C1 segment of cervical spinal cord (tissue), 14 donors: ENCODE results near the gene SIRT7.
"Not testable (repeated sequence)": the region's sequence is repeated elsewhere in the genome, so short reads cannot be mapped to it uniquely, and the experiment has no call there.

ENCODE experiments used
- DNase-seq, 14 donors: peaks; one replicate each; lab custom pipeline; 2025; lab: John Stamatoyannopoulos, UW

The SIRT7 gene

DNA sequence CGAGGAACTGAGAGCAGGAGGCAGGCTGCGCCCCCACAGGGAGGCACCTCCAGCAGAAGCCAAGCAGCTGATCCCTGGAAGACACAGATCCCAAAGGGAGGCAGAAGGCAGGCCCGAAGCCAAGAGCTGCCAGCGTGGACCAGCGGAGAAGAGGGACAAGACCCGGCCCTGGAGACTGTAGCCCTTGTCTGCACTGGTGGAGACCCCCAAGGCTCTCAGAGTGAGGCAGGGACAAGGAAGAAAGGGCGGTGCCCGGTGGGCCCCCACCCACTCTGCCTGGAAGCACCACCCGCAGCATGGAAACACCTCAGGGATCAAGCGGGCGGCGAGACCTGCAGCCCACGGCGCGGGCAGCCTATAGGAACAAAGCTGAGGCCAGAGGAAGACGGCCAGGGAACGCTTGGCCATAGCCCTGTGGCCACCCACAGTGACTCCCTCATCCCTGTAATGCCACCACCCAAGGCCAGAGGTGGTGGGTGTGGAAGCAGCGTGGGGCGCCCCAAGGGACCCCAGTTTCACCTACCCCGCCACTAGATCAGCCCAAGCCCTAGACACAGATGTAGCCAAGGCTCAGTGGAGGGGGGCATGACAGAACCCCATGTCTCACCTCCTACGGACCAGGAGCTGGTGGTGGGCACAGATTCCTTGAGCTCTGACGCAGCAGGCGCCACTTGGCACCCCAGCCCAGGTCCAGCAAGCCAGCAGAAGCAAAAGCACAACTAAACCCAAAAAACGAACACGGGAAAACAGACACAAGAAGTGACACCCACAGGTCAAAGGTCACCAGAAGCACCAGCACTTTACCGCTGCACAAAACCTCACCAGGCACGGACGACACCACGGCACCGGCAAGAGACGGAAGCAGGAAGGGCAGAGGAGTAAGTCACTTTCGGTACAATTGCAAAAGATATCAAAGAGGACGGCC is 2.9 kb upstream of the SIRT7 start:
- no peak for DNase-seq

DNA sequence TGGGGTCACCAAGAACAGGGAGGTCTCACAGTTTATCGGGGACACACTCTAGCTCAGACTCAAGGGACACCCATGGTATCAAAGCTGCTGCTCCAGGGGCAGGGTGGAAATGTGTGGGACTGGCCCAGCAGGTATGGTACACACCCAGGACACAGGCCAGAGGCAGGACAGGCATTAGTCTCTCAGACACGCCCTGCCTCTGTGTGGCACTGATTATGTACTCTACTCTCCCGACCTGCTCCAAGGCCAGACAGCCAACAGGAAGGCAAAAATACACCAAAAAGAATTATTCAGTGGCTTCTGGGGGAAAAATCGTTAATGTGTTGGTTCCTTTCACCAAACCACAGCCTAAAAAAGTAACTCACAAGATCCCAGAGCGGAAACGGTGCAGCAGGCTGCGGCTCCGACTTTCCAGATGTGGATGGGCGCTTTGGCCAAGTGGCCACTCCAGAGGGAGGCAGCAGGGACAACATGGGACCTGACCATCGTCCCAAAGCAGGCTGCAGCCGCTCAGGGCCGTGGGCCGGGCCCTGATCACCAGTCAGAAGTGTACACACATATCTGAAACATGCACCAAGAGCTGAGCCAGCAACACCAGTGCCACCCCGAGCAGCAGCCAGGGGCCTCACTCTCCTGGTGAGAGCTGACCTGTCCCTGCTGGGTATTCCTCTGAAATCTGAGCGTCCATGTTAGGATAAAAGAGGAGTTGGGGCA is 1.0 kb upstream of the SIRT7 start:
- DNase-seq, result no peak

DNA sequence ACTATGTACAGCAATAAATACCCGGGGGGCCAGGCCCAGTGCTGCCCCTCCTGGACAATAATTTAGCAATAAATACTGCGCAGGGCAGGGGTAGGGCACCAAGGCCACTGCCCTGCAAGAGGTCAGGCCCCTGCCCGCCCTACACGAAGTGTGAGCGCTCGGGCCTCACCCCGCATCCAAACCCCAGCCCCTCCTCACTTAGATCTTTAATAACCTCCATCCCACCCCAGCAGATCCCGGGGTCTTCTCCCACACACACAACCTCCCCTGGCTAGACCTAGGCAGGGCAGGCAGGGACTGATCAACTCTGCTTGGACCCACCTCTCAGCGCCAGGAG is 325 bp upstream of the SIRT7 start:
- DNase-seq, result not testable (repeated sequence)

DNA sequence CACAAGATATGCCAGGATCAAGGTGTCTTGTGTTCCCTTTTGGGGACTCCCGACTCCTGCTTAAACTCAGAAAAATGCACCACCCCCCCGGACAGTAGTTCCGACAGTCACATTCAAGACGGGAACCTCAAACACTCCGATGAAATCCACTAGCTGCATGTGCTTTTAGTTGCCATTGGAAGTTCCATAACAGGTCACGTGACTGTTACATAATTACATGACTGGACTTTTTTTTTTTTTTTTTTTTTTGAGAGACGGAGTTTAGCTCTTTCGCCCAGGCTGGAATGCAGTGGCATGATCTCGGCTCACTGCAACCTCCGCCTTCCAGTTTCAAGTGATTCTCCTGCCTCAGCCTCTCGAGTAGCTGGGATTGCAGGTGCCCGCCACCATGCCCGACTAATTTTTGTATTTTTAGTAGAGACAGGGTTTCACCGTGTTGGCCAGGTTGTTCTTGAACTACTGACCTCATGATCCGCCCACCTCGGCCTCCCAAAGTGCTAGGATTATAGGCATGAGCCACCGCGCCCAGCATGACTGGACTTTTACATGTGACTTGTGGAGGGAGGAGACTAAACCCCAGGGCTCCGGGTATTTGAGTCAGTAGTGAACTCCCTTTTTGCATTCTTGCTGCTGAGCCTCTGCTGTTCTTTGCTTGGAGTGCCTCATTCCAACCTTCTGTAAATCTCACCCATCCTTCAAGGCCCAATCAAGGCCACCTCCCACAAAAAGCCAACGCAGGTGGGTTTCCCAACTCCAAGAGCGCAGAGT is 1.6 kb downstream of the SIRT7 start:
- no peak for DNase-seq

DNA sequence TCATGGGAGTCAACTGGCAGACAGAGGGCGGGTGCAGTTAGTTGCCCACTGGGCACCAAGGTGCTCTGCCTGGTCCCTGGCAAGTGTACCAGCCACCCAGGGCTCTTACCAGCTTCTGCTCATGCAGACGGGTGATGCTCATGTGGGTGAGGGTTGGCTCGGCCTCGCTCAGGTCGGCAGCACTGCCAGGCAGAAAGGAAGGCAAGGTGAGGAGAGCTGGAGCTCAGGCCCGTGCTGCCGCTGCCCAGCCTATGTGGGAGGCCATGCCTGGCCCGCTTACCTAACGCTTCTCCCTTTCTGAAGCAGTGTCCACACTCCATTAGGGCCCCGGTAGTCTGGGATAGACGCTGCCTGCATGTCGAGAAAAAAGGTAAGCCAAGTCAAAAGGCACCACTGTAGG is 2.6 kb downstream of the SIRT7 start:
- no peak for DNase-seq

DNA sequence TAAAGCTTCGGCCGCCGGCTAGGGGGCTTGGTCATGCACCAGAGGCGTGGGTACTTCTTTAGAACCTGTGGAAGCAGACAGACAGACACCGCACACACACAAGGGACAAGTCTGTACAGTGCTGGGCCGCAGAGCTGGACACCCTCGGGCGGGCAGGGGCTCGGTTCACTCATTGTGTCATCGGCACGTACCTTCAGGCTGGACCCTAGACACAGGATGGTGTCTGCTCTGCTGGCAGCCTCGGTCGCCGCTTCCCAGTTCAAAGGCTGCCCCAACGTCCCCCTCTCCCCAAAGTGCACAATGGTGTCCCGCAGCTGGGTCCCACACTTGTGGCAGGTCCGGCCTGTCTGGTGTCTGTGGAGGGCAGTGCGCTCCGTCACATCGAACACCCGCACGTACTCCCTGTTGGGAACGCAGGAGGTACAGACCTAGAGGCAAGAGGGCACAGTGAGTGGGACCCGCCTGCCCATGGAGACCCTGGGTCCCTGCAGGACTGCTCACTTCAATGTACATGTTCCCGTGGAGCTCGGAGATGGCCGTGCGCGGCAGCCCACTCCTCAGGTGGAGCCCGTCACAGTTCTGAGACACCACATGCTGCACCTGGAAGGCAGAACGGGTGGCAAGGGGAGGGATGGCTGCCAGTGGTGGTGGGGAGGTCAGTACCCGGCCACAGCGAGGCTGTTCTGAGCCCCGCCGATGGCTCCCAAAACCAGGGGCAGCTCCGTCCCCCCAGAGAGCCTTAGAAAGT is 3.7 kb downstream of the SIRT7 start:
- DNase-seq, result no peak

DNA sequence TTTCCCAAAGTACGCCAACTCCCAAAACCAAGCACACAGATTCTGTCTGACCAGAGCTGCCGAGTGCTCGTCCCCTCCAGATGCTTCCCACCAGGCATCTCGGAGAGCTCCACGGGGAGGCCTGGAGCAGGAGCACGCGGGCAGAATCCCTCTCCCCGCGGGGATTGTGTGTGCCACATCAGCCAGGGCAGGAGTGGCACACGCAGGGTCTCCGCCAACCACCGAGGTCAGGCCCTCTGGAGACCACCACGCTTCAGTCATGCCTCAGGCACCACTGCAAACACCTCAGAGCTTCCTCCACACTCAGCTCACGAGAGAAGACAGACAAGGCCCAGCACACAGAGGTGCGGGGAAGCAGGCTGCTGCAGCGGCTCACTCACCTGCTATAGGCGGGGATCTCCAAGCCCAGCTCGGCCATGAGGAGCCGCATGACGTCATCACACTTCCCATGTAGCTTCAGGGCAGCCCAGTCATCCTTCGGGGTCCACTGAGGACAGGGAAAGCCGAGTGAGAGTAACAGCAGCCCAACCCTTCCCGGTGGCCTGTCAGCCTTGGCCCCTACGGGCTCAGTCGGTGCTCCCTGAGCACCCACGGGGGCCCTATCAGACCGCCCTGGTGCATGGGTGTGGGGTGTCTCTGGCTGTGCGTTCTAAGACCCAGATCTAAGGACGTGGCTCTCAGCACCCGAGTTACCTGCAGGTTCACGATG is 4.4 kb downstream of the SIRT7 start:
- no peak for DNase-seq

DNA sequence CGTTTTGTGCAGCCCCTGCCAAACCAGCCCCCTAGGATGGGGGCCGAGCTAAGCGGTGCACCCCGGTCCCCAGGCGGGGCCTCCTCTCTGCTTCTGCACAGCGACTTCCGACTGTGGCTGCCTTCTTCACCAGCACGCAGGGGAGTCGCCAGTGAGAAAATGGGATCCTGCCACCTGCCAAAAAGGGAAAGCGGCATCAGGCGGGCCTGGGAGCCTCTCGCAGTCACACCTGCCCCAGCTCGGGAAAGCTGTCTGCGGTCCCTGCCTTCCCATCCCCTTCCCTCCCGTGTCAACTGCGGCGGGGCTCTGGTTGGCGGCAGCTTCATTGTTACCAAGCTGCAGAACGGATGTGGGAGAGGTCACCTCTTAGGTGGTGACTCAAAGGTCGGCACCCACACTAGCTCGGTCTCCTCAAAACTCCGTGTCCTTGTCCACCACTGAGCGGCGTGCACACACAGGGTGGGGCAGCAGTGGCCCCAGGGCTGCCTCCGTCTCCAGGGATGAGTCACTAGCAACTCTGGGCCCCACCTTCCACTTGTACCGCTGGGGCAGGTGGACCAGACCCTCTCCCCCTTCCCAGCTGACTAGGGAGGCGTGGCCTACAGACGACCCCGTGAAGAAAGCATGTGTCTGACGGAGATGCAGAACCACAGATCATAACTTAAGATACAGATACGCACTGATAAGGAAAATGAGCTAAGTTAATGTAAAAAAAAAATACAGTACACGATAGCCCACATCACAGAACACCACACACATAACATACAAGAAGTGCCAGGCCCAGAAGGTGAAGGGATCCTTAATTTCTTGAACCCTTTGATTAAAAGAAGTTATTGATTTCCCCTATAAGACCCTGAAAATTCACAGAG is 5.3 kb downstream of the SIRT7 start:
- DNase-seq, result no peak

DNA sequence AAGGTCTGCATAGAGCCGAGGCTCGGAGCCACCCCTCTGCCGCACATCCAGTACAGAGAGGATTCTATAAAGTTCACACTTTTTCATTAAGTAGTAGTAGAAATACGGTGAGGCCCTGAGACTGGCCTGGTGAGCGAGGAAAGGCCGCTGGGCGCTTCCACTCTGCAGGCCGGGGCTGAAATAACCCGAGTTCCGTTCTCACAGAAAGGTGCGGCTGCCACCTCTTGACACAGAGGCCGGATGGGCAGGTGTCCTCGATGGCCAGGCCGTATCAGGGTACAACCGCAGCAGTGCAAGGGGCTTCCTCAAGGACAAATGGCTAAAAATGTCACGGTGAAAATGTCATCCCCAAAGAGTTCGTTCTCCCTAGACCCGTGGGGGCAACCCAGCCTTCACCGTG is 6.0 kb downstream of the SIRT7 start:
- DNase-seq, result no peak

DNA sequence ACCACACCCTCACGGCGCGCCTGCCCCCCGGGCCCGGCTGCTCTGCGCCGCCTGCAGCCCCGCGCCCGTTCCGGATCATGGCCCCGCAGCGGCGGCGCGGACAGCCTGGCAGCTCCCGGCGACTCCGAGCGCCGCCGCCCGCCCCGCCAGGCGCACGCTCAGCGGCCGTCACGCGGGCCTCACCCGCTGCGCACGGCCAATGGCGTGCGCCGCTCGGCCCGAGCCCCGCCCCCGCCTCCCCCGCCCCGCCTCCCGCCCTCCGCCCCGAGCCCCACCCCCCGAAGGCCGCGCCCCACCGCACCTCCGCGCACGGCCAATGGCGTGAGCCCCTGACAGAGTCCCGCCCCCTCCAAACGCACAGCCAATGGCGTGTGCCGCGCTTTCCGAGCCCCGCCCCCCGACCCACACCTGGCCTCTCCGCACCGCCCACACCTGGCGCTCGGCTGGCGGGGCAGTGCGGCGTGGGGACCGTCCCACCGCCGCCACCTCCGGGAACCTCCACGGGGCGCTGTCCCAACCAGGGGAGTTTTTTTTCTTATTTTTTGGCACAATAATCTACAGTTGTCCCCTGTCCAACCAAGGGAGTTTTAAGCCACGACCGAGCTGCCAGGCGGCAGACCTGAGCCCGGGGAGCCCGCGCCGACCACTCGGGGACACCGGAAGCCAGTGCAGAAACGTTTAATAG is 6.6 kb downstream of the SIRT7 start, which contains the start of gene PCYT2:
Gene PCYT2, minus strand, starts transcription at position 123 of the 685 bp plus-strand sequence. Its CDS starts 44 bp downstream, at position 79.
- peak in 13 of 14 donors; percentile 44 to 93 (median 81) for DNase-seq

DNA sequence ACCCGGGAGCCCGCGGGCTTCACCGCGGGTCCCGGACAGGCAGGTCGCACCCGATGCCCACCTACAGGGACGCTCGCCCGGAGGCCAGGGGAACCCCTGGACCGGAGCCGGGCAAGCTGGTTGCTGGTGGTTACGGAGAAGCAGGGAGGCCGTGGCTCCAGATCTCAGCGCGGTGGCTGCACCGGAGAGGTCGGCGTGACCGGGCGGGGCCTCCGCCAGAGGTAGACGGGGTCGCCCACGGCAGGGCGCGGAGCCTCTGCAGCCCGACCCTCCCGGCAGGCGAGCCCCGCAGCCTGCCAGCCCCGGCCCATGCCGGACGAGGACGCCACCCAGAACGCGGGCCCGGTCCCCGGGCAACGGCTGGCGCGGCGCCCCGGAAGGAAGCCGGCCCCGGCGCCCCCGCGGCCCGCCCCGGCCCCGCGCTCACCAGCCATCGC is 7.1 kb downstream of the SIRT7 start:
- peak in 1 of 14 donors; percentile 53 for DNase-seq

DNA sequence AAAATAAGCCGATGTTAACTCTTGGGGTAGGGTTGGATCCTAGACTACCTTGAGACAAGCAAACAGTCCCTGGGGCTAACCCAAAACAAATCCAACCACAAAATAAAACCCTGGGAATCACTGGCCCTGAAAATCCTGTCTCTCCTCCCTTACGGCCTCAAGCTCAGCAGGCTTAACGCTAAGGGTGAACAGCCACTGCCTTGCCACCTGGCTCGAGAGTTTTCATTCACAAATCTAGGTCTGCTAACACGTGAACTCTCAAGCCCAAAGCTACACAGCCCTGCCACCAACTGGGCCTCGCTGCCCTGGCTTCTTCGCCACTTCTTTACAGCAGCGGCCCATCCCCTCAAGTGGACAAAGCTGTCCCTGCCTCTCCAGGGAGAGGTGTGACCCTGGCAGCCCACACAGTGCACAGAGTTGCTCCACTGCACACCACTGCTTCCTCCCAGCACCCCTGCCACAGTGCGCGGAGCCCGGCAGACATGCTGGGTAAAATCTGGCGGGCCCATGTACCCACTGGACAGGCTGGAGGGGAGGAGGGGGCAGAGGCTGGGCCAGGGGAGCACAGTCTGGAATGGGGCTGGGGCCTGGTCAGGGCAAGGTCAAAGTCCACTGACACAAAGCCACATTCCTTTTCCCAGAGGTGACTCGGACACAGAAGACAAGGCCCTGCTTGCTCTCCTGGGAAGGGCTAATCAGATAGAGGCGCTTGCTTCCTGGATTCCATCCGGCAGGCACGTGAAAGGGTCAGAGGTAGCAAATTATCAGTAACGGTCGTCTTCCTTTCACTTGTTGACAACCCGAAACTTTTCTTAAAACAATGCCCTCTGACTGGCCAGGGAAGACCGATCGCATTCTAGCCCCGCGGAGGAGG is 7.8 kb downstream of the SIRT7 start:
- peak in 1 of 14 donors; percentile 18 for DNase-seq

DNA sequence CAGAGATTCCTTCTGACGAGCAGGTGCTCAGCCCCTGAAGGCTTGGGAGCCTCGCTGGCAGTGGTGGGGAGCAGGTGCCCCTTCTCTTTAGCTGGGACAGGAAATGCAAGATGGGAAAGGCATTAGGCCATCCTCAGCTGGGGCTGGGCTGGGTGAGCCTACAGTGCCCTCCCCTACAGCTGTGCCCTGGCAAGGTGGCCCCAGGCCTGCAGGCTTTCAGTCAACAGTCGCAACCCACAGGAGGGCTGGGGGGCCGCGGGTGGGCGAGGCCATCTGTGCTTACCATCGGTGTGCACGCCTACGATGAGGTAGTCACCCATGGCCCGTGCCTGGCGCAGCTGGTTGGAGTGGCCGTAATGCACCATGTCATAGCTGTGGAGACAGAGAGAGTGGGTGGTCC is 8.7 kb downstream of the SIRT7 start:
- no peak for DNase-seq

DNA sequence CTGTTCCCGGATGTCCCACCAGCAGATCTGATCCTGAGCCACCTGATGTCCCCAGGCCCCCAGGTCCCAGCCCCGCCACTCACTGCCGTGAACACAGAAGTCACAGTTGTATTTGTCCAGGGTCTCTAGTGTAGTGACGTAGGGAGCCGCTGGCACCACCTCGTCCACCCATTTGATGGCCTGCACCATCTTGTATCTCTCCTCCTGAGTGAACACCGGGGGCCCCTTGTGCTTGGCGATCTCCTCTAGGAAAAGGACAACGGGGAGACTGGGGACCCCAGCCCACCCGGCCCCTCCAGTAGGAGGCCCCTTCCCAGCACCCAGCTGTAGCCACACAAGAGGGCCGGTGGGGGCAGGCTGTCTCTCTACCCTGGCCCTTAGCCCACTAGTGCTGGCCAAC is 9.2 kb downstream of the SIRT7 start:
- no peak for DNase-seq

DNA sequence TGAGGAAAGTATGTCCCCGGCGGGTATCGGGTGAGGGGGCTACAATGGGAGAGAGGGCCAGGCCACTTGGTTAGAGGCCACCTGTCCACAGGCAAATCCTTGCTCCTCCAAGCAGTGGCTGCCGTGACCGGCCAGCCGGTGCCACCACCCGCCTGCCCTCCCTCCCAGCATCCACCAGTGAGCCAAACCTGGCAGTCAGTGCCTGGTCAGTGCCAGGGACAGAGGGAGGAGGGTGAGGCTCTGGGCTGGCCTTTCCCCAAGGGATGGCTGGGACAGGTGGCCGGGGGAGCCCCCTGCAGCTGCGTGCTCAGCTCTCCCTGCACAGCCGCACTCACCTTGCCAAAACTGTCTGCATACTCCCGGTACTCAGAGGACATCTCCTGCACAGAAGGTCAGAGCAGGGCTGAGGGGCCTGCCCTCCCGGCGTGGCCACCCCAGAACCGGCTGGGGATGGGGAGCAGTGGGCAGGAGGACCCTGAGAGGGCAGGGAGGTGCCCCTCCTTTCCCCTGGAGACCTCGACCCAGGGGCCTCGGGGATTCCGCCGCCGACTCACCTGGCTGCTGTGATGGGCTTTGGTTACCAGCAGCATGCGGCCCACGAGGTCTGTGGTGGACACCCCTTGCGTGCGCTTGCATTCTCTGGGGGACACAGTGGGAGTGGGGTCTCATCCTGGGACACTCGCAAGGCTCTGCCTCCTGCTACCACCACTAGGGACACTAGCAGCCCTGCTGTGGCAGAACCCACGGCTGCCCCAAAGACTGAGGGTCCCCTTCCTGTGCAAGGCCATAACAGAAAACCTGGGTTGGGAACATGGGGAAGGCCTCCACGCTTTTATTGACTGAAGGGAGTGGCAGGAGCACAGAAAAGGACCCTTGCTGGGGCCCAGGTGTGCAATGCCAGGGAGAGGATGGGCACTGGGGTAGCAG is 10.5 kb downstream of the SIRT7 start:
- peak in 1 of 14 donors; percentile 85 for DNase-seq

DNA sequence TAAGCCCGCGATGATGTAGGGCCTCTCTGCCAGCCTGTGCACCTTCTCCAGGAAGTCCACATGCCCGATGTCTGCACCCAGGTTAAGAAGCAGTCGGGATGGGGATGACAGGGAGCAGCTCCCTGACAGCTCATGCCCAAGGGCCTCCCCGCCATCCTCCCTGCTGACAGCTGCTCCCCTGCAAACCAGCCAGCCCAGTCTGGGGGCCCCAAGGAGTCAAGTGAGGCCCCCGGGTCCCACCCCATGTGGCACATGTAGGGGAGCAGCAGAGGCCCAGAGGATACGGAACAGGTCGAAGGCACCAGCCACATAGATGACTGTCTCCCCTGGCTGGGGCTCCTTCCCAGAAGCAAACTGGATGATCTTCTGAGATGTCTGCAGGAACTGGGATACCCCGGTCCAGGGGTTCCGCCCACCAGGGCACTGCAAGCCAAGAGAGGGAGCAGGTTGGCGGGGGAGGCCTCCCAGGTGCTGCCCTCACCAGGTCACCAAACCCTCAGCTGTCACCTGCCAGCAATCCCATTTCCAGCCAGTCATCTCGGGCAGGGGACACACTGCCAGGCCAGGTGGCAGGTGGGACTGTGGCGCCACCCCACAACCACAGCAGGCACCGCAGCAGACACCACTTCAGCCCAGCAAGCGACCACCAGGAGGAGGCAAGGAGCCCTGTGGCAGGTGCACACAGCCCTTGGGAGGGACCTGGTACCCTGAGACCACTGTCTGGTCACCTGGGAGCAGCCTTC is 11.3 kb downstream of the SIRT7 start:
- DNase-seq, result no peak
